OCI-LY1 (cell line): Measurements from ENCODE around the gene FXYD1.

Source experiments
- H2AFZ ChIP-seq: fragments of 200-600 bp; sonication (generic), shearing (Covaris generic); 2 replicates; pipeline ENCODE4 v1.6.0; 2014; ENCODE audit warnings: antibody characterized with exemption, mild to moderate bottlenecking, low read length
- H3F3A ChIP-seq: fragments of 200-600 bp; sonication (generic), shearing (Covaris generic); 2 replicates; pipeline ENCODE4 v1.6.0; 2014; ENCODE audit warnings: mild to moderate bottlenecking, antibody characterized with exemption, low read length, moderate library complexity; ENCODE audit not compliant: insufficient read depth
- H3K27ac ChIP-seq: fragments of 200-600 bp; sonication (generic); 2 replicates; pipeline ENCODE4 v1.5.1; 2014; ENCODE audit warnings: low read length, mixed run types, mild to moderate bottlenecking, low read depth; ENCODE audit not compliant: poor library complexity, severe bottlenecking
- H3K27me3 ChIP-seq: fragments of 200-600 bp; sonication (generic); 2 replicates; pipeline ENCODE4 v1.6.0; 2014; ENCODE audit warnings: antibody characterized with exemption, mild to moderate bottlenecking, low read length, moderate library complexity; ENCODE audit not compliant: insufficient read depth
- H3K36me3 ChIP-seq: fragments of 200-600 bp; sonication (generic); 2 replicates; pipeline ENCODE4 v1.6.1; 2014; ENCODE audit warnings: mild to moderate bottlenecking, antibody characterized with exemption, low read length, moderate library complexity, mixed read lengths; ENCODE audit not compliant: insufficient read depth
- H3K4me1 ChIP-seq: fragments of 200-600 bp; sonication (generic); 2 replicates; pipeline ENCODE4 v1.5.1; 2014; ENCODE audit warnings: mild to moderate bottlenecking, low read length, moderate library complexity; ENCODE audit not compliant: insufficient read depth, severe bottlenecking
- H3K4me2 ChIP-seq: fragments of 200-600 bp; sonication (generic), shearing (Covaris generic); 2 replicates; pipeline ENCODE4 v1.6.1; 2014; ENCODE audit warnings: low read length
- H3K4me3 ChIP-seq: fragments of 200-600 bp; sonication (generic); 2 replicates; pipeline ENCODE4 v1.5.1; 2014; ENCODE audit warnings: low read length, low read depth, mild to moderate bottlenecking, mixed read lengths; ENCODE audit not compliant: poor library complexity, severe bottlenecking
- H3K79me2 ChIP-seq: fragments of 200-600 bp; shearing (Covaris generic); 2 replicates; pipeline ENCODE4 v1.6.1; 2016; ENCODE audit warnings: mixed run types, low read length, mixed read lengths; ENCODE audit not compliant: insufficient read depth
- H3K9ac ChIP-seq: fragments of 200-600 bp; sonication (generic), shearing (Covaris generic); 2 replicates; pipeline ENCODE4 v1.6.1; 2014; ENCODE audit warnings: mild to moderate bottlenecking, low read length, mixed read lengths
- H3K9me2 ChIP-seq: fragments of 200-600 bp; sonication (generic), shearing (Covaris generic); 2 replicates; pipeline ENCODE4 v1.6.1; 2014; ENCODE audit warnings: low read depth, mild to moderate bottlenecking, low read length, mixed read lengths
- H3K9me3 ChIP-seq: fragments of 200-600 bp; shearing (Covaris generic); 2 replicates; pipeline ENCODE4 v1.6.1; 2014; ENCODE audit warnings: low read length, mixed read lengths
- H4K20me1 ChIP-seq: fragments of 200-600 bp; sonication (generic), shearing (Covaris generic); 2 replicates; pipeline ENCODE4 v1.6.0; 2016; ENCODE audit warnings: mild to moderate bottlenecking, low read length; ENCODE audit not compliant: insufficient read depth
- EZH2 ChIP-seq: fragments of 200-600 bp; sonication (generic), shearing (Covaris generic); IDR thresholded peaks from 2 replicates; pipeline ENCODE4 v1.8.0; 2017; ENCODE audit warnings: borderline replicate concordance, mixed run types, mild to moderate bottlenecking, antibody characterized with exemption, low read length, moderate library complexity, mixed read lengths
- TF ChIP-seq, protein P1 (sequence below): fragments of 200-600 bp; sonication (generic), shearing (Covaris generic); IDR thresholded peaks from 2 replicates; pipeline ENCODE4 v1.5.1; 2017; ENCODE audit warnings: mild to moderate bottlenecking, antibody characterized with exemption, low read length, moderate library complexity, mixed read lengths

Gene FXYD1

GRCh38 chr19:35141837-35142605, 3.4 kb downstream of the FXYD1 start:
- Histone ChIP-seq H3K27ac (peak overlapping the region; percentile 37), H3K79me2 (no peaks in the 10 kb centered on the region), H3K4me1 (peaks cover 15% of the 10 kb centered on the region), H3K4me3 (peak overlapping the region; percentile 44), H3K9me3 (no peaks in the 10 kb centered on the region), H3K9ac (peak overlapping the region; percentile 28; the same call in 1 of the 2 replicates), H3K27me3 (no peaks in the 10 kb centered on the region), H3K36me3 (no peaks in the 10 kb centered on the region), H3K4me2 (peak overlapping the region; percentile 62), H4K20me1 (no peaks in the 10 kb centered on the region), H3F3A (no peaks in the 10 kb centered on the region; the same call in 1 of the 2 replicates), H3K9me2 (no peaks in the 10 kb centered on the region), H2AFZ (no peak overlapping the region)
- TF ChIP-seq, protein P1, sequence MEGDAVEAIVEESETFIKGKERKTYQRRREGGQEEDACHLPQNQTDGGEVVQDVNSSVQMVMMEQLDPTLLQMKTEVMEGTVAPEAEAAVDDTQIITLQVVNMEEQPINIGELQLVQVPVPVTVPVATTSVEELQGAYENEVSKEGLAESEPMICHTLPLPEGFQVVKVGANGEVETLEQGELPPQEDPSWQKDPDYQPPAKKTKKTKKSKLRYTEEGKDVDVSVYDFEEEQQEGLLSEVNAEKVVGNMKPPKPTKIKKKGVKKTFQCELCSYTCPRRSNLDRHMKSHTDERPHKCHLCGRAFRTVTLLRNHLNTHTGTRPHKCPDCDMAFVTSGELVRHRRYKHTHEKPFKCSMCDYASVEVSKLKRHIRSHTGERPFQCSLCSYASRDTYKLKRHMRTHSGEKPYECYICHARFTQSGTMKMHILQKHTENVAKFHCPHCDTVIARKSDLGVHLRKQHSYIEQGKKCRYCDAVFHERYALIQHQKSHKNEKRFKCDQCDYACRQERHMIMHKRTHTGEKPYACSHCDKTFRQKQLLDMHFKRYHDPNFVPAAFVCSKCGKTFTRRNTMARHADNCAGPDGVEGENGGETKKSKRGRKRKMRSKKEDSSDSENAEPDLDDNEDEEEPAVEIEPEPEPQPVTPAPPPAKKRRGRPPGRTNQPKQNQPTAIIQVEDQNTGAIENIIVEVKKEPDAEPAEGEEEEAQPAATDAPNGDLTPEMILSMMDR: no peak
- TF ChIP-seq EZH2: no peak

DNA sequence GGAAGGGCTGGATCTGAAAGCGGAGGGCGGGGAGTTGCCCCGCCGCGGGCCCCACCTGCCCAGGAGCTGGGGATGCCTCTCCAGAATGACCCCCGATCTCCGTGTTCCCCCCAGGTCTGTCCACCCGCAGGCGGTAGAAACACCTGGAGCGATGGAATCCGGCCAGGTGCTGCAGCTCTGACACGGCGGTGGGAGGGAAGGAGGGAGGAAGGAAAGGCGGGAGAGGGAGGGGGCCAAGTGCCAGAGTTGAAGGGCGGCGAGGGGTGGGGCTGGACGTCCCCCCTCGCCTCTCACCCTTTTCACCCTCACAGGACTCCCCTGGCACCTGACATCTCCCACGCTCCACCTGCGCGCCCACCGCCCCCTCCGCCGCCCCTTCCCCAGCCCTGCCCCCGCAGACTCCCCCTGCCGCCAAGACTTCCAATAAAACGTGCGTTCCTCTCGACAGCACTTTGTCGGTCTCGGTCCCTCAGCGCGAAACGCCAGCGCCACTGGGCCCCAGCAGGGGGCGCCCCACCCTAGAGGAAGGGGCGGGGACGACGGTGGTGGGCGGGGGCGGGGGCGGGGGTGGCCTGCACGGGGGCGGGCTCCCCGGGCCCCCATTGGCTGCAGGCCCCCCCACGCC, 4.1 kb downstream of the FXYD1 start:
- Histone ChIP-seq H3K27me3 (no peaks in the 10 kb centered on the region), H3K9me3 (no peaks in the 10 kb centered on the region), H3F3A (no peaks in the 10 kb centered on the region; the same call in 1 of the 2 replicates), H2AFZ (no peak overlapping the region), H3K79me2 (no peaks in the 10 kb centered on the region), H3K4me1 (peaks cover 15% of the 10 kb centered on the region), H3K36me3 (no peaks in the 10 kb centered on the region), H3K9ac (peak overlapping the region; percentile 27; the same call in 1 of the 2 replicates), H3K4me2 (peak overlapping the region; percentile 62), H3K27ac (no peak overlapping the region), H4K20me1 (no peaks in the 10 kb centered on the region), H3K4me3 (peak overlapping the region; percentile 44), H3K9me2 (no peaks in the 10 kb centered on the region)
- no peak for TF ChIP-seq EZH2
- TF ChIP-seq, protein P1: peak; percentile 36; the same call in 1 of the 2 replicates

- Histone ChIP-seq H2AFZ (no peak within 1 kb of the TSS), H3K79me2 (no peaks in the 10 kb centered on the region), H4K20me1 (no peaks in the 10 kb centered on the region), H3K27ac (peak within 1 kb of the TSS; percentile 37), H3K27me3 (no peaks in the 10 kb centered on the region), H3K9me3 (no peaks in the 10 kb centered on the region), H3K4me1 (peaks cover 15% of the 10 kb centered on the region), H3K4me3 (peak within 1 kb of the TSS; percentile 44), H3K9me2 (no peaks in the 10 kb centered on the region), H3K36me3 (no peaks in the 10 kb centered on the region), H3K4me2 (peak within 1 kb of the TSS; percentile 62), H3F3A (no peaks in the 10 kb centered on the region; the same call in 1 of the 2 replicates), H3K9ac (peak within 1 kb of the TSS; percentile 27; the same call in 1 of the 2 replicates)
- TF ChIP-seq EZH2: no peak
- TF ChIP-seq, protein P1: no peak
Observed at GRCh38 chr19:35143231-35143715, 4.6 kb downstream of the FXYD1 start, which contains the start of gene FXYD7. FXYD7 (plus strand) TSS chr19:35143255; CDS start chr19:35143334, 79 bp downstream.
